Skeletal muscle tissue (tissue), 4 donors: ENCODE measurements around the gene CEP20. TPM values are rescaled to one million over a fixed set of nuclear protein-coding genes. Genes with fewer than 3 reads are reported as not detected.

Source experiments
- H3K27ac ChIP-seq: one replicate; pipeline ENCODE4 v1.7.0; 2013; ENCODE audit warnings: mild to moderate bottlenecking, low read depth, low read length, inconsistent platforms
- H3K27me3 ChIP-seq, 3 donors: one replicate each; pipeline ENCODE4 v1.7.0; 2013; ENCODE audit warnings: low read length in 3 of 3; ENCODE audit not compliant: control insufficient read depth in 3 of 3, insufficient read depth in 3 of 3
- H3K36me3 ChIP-seq, 3 donors: one replicate each; pipeline ENCODE4 v1.7.0; 2013; ENCODE audit warnings: low read length in 3 of 3; ENCODE audit not compliant: control insufficient read depth in 3 of 3, insufficient read depth in 3 of 3
- H3K4me1 ChIP-seq, 3 donors: one replicate each; pipeline ENCODE4 v1.7.0; 2013; ENCODE audit warnings: low read length in 3 of 3, mild to moderate bottlenecking in 3 of 3; ENCODE audit not compliant: control insufficient read depth in 3 of 3, insufficient read depth in 3 of 3
- H3K4me3 ChIP-seq, 3 donors: one replicate each; pipeline ENCODE4 v1.7.0; 2013; ENCODE audit warnings: low read length in 3 of 3
- H3K9ac ChIP-seq, 3 donors: one replicate each; pipeline ENCODE4 v1.7.0; 2013; ENCODE audit warnings: low read length in 3 of 3, mild to moderate bottlenecking in 3 of 3, moderate library complexity in 2 of 3, low read depth in 1 of 3
- H3K9me3 ChIP-seq, 3 donors: one replicate each; pipeline ENCODE4 v1.7.0; 2013; ENCODE audit warnings: low read length in 3 of 3; ENCODE audit not compliant: control insufficient read depth in 3 of 3
- total RNA-seq: library from RNA; depleted of rRNA; stranded (reverse); fragments of >200 nt; gene quantifications from one replicate; pipeline ENCODE4 v1.2.3, GENCODE V29; 2014
- donor health status: Osteomylitis.

Gene CEP20
- total RNA-seq, 1 donor from 2014 or later, result 26.1 TPM

GRCh38 chr16:15880434-15881308, 7.7 kb downstream of the CEP20 start:
- Histone ChIP-seq H3K27me3 (no peaks in the 10 kb centered on the region), H3K27ac (no peak overlapping the region), H3K4me3 (no peak overlapping the region), H3K36me3 (peaks cover 16 to 26% (median 20%) of the 10 kb centered on the region in 3 donors), H3K9me3 (no peaks in the 10 kb centered on the region), H3K9ac (no peak overlapping the region), H3K4me1 (peaks cover 1 to 5% (median 2%) of the 10 kb centered on the region in 3 donors)

GRCh38 chr16:15879255-15879811, 9.1 kb downstream of the CEP20 start:
- H3K27ac ChIP-seq, result no peak overlapping the region
- H3K9me3 ChIP-seq, result no peaks in the 10 kb centered on the region

GRCh38 chr16:15876503-15876902, 11.9 kb downstream of the CEP20 start:
- Histone ChIP-seq H3K27ac (no peak overlapping the region), H3K9ac (no peak overlapping the region), H3K9me3 (no peaks in the 10 kb centered on the region), H3K4me3 (no peak overlapping the region), H3K4me1 (peaks cover 2 to 6% (median 5%) of the 10 kb centered on the region in 3 donors), H3K27me3 (no peaks in the 10 kb centered on the region), H3K36me3 (peaks cover 12 to 24% (median 19%) of the 10 kb centered on the region in 3 donors)

More at GRCh38 chr16:15879255-15879811, 9.1 kb downstream of the CEP20 start:
- Histone ChIP-seq H3K9ac (no peak overlapping the region), H3K36me3 (peaks cover 16 to 23% (median 20%) of the 10 kb centered on the region in 3 donors), H3K4me1 (peaks cover 2 to 6% (median 5%) of the 10 kb centered on the region in 3 donors), H3K4me3 (no peak overlapping the region), H3K27me3 (no peaks in the 10 kb centered on the region)

- peak overlapping the region in 1 of 3 donors; percentile 47 for H3K9ac ChIP-seq
These were observed 13.6 kb downstream of the CEP20 start for GRCh38 chr16:15874745-15875314.

GRCh38 chr16:15873737-15874136, 14.7 kb downstream of the CEP20 start:
- Histone ChIP-seq H3K27ac (no peak overlapping the region), H3K4me3 (no peak overlapping the region), H3K36me3 (peaks cover 9 to 36% (median 31%) of the 10 kb centered on the region in 3 donors), H3K27me3 (no peaks in the 10 kb centered on the region), H3K4me1 (peaks cover 2 to 6% (median 5%) of the 10 kb centered on the region in 3 donors), H3K9me3 (no peaks in the 10 kb centered on the region), H3K9ac (no peak overlapping the region)

More at GRCh38 chr16:15874745-15875314, 13.6 kb downstream of the CEP20 start:
- H3K27ac ChIP-seq, result peak overlapping the region; percentile 21
- no peaks in the 10 kb centered on the region for H3K9me3 ChIP-seq
- H3K4me3 ChIP-seq, result no peak overlapping the region
- H3K27me3 ChIP-seq, result no peaks in the 10 kb centered on the region
- peaks cover 9 to 30% (median 29%) of the 10 kb centered on the region in 3 donors for H3K36me3 ChIP-seq
- peaks cover 2 to 6% (median 5%) of the 10 kb centered on the region in 3 donors for H3K4me1 ChIP-seq

- Histone ChIP-seq H3K4me1 (peaks cover 2 to 6% (median 5%) of the 10 kb centered on the region in 3 donors), H3K27me3 (no peaks in the 10 kb centered on the region), H3K9me3 (no peaks in the 10 kb centered on the region), H3K9ac (no peak overlapping the region), H3K36me3 (peaks cover 6 to 37% (median 29%) of the 10 kb centered on the region in 3 donors), H3K4me3 (no peak overlapping the region), H3K27ac (no peak overlapping the region)
These were observed 15.1 kb downstream of the CEP20 start for GRCh38 chr16:15873301-15873700.

GRCh38 chr16:15870011-15870410, 18.4 kb downstream of the CEP20 start:
- peaks cover 2 to 5% (median 4%) of the 10 kb centered on the region in 3 donors for H3K4me1 ChIP-seq
- no peaks in the 10 kb centered on the region for H3K9me3 ChIP-seq
- peaks cover 7 to 42% (median 39%) of the 10 kb centered on the region in 3 donors for H3K36me3 ChIP-seq
- H3K27ac ChIP-seq, result no peak overlapping the region
- no peaks in the 10 kb centered on the region for H3K27me3 ChIP-seq
- no peak overlapping the region for H3K4me3 ChIP-seq
- H3K9ac ChIP-seq, result no peak overlapping the region

GRCh38 chr16:15866451-15866850, 22.0 kb downstream of the CEP20 start:
- H3K4me3 ChIP-seq, result no peak overlapping the region
- no peak overlapping the region for H3K9ac ChIP-seq
- peaks cover 3 to 31% (median 30%) of the 10 kb centered on the region in 3 donors for H3K36me3 ChIP-seq
- H3K27ac ChIP-seq, result no peak overlapping the region
- H3K27me3 ChIP-seq, result no peaks in the 10 kb centered on the region
- H3K4me1 ChIP-seq, result no peaks in the 10 kb centered on the region
- no peaks in the 10 kb centered on the region for H3K9me3 ChIP-seq

GRCh38 chr16:15865742-15866141, 22.7 kb downstream of the CEP20 start:
- H3K9me3 ChIP-seq, result no peaks in the 10 kb centered on the region
- no peaks in the 10 kb centered on the region for H3K4me1 ChIP-seq
- no peaks in the 10 kb centered on the region for H3K27me3 ChIP-seq
- H3K36me3 ChIP-seq, result peaks cover 3 to 28% (median 24%) of the 10 kb centered on the region in 3 donors
- H3K9ac ChIP-seq, result no peak overlapping the region
- H3K27ac ChIP-seq, result no peak overlapping the region
- no peak overlapping the region for H3K4me3 ChIP-seq
